Lower lobe of right lung (tissue), 2 donors: ENCODE results near the gene PCLO. TPM values are rescaled to one million over a fixed set of nuclear protein-coding genes. Genes with fewer than 3 reads are reported as not detected.
"Not testable (repeated sequence)": the region's sequence is repeated elsewhere in the genome, so short reads cannot be mapped to it uniquely, and the experiment has no call there.

ENCODE experiments used
- ATAC-seq, 2 donors: fragments of 200-7000 bp; cut with Tn5 transposase; one replicate each; pipeline ENCODE4 v1.9.1; 2020 to 2022; ENCODE audit warnings: mild to moderate bottlenecking in 2 of 2, moderate library complexity in 2 of 2
- DNase-seq: peaks from one replicate; pipeline ENCODE4 v3.0.0-alpha.2; 2020
- H3K27ac ChIP-seq: fragments of 200-600 bp; one replicate; pipeline ENCODE4 v1.8.0; 2022
- H3K27me3 ChIP-seq: fragments of 200-600 bp; one replicate; pipeline ENCODE4 v1.8.0; 2022; ENCODE audit warnings: low read depth
- H3K36me3 ChIP-seq: fragments of 200-600 bp; one replicate; pipeline ENCODE4 v1.8.0; 2022; ENCODE audit warnings: mild to moderate bottlenecking
- H3K4me1 ChIP-seq: fragments of 200-600 bp; one replicate; pipeline ENCODE4 v1.8.0; 2022
- H3K4me3 ChIP-seq: fragments of 200-600 bp; one replicate; pipeline ENCODE4 v1.8.0; 2022; ENCODE audit warnings: mild to moderate bottlenecking
- H3K9me3 ChIP-seq: fragments of 200-600 bp; one replicate; pipeline ENCODE4 v1.8.0; 2022
- CTCF ChIP-seq: fragments of 200-600 bp; IDR thresholded peaks from one replicate; pipeline ENCODE4 v1.8.0; 2022; ENCODE audit warnings: antibody characterized with exemption, mild to moderate bottlenecking
- intact Hi-C: fragments of 100-400 bp; cut with DNase I; formaldehyde crosslinking; loops from one replicate; pipeline ENCODE4 v1.11.0; 2022
- total RNA-seq: library from RNA; stranded (reverse); fragmentation: NEBNext Ultra II Directional; extraction: Animal tissue kit (Norgen Biotek cat#: 25700); gene quantifications from one replicate; pipeline ENCODE4 v1.2.1, GENCODE V29; 2021
- donor health status: DM: no; HTN: yes; CAD: no; lungs with severe emphysema.

Gene PCLO
- total RNA-seq, 1 donor from 2014 or later = 2.9 TPM

- H3K27me3 ChIP-seq = no peaks in the 10 kb centered on the region
- DNase-seq (no peak), ATAC-seq (no peak)
- H3K4me1 ChIP-seq = no peaks in the 10 kb centered on the region
- H3K4me3 ChIP-seq = no peak overlapping the region
- H3K27ac ChIP-seq = no peak overlapping the region
- intact Hi-C loops = no loop called here
- H3K36me3 ChIP-seq = no peaks in the 10 kb centered on the region
- TF ChIP-seq CTCF = no peak
- H3K9me3 ChIP-seq = no peaks in the 10 kb centered on the region
Measured at GRCh38 chr7:82906502-82906901, 256.2 kb downstream of the PCLO start.

- no peaks in the 10 kb centered on the region for H3K27me3 ChIP-seq
- TF ChIP-seq CTCF = no peak
- intact Hi-C loops = no loop called here
- no peaks in the 10 kb centered on the region for H3K9me3 ChIP-seq
- no peak for DNase-seq
- H3K36me3 ChIP-seq = no peaks in the 10 kb centered on the region
- H3K4me3 ChIP-seq = no peak overlapping the region
- no peak overlapping the region for H3K27ac ChIP-seq
- no peaks in the 10 kb centered on the region for H3K4me1 ChIP-seq
- no peak for ATAC-seq
Measured at GRCh38 chr7:82904871-82905270, 257.8 kb downstream of the PCLO start.

GRCh38 chr7:82901098-82901497, 261.6 kb downstream of the PCLO start:
- H3K4me1 ChIP-seq, ATAC-seq, H3K9me3 ChIP-seq, intact Hi-C loops, H3K4me3 ChIP-seq, H3K27me3 ChIP-seq, DNase-seq, H3K36me3 ChIP-seq, H3K27ac ChIP-seq: not testable (repeated sequence)

GRCh38 chr7:82897500-82897899, 265.2 kb downstream of the PCLO start:
- no peak for ATAC-seq
- TF ChIP-seq CTCF = no peak

GRCh38 chr7:82894341-82894740, 268.3 kb downstream of the PCLO start:
- H3K36me3 ChIP-seq, H3K4me1 ChIP-seq, H3K27me3 ChIP-seq, H3K4me3 ChIP-seq, ATAC-seq, H3K9me3 ChIP-seq, intact Hi-C loops, H3K27ac ChIP-seq, DNase-seq: not testable (repeated sequence)

More at GRCh38 chr7:82897500-82897899, 265.2 kb downstream of the PCLO start:
- Histone ChIP-seq H3K36me3 (no peaks in the 10 kb centered on the region), H3K9me3 (no peaks in the 10 kb centered on the region), H3K4me3 (no peak overlapping the region), H3K27me3 (no peaks in the 10 kb centered on the region), H3K27ac (no peak overlapping the region), H3K4me1 (no peaks in the 10 kb centered on the region)
- no peak for DNase-seq
- intact Hi-C loops = no loop called here

GRCh38 chr7:82886324-82886723, 276.4 kb downstream of the PCLO start:
- ATAC-seq (no peak), DNase-seq (no peak)
- H3K27me3 ChIP-seq = no peaks in the 10 kb centered on the region
- H3K36me3 ChIP-seq = no peaks in the 10 kb centered on the region
- H3K4me3 ChIP-seq = no peak overlapping the region
- no peaks in the 10 kb centered on the region for H3K9me3 ChIP-seq
- H3K4me1 ChIP-seq = no peaks in the 10 kb centered on the region
- TF ChIP-seq CTCF = no peak
- no peak overlapping the region for H3K27ac ChIP-seq
- intact Hi-C loops = no loop called here

- ATAC-seq (no peak), DNase-seq (no peak)
- H3K4me3 ChIP-seq = no peak overlapping the region
- no peaks in the 10 kb centered on the region for H3K4me1 ChIP-seq
- no peaks in the 10 kb centered on the region for H3K9me3 ChIP-seq
- intact Hi-C loops = no loop called here
- no peak for TF ChIP-seq CTCF
- no peaks in the 10 kb centered on the region for H3K27me3 ChIP-seq
- no peaks in the 10 kb centered on the region for H3K36me3 ChIP-seq
- H3K27ac ChIP-seq = no peak overlapping the region
Measured at GRCh38 chr7:82865856-82866255, 296.8 kb downstream of the PCLO start.
